ENCODE data around the gene ANK2. TPM values are rescaled to one million over a fixed set of nuclear protein-coding genes. Genes with fewer than 3 reads are reported as not detected.

Gene ANK2
- total RNA-seq, 1 donor from 2014 or later: 58.3 TPM

DNA sequence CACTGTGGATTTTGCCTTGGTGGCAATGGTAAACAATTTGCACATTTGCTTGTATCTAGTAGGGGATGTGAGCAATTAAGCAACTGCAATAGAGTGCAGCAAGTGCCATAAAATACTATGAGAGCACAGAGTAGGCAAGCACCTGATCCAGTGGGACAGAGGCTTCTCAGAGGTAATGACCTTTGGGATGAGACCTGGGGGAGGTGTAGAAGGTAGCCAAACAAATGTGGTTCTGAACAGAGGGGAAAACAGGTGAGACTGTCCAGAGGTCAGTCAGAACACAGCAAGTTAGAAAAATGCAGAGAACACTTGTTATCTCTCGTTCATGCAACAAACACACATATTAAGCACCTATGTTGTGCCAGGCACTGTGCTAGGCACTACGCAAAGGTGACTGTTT is 21.4 kb upstream of the ANK2 start:
- H3K9me3 Mint-ChIP-seq: no peaks in the 10 kb centered on the region
- H3K27ac Mint-ChIP-seq (ENCODE audit: unreplicated experiment): no peak overlapping the region
- H3K4me3 Mint-ChIP-seq: no peak overlapping the region
- H3K4me1 Mint-ChIP-seq: peaks cover 7% of the 10 kb centered on the region
- no peaks in the 10 kb centered on the region for H3K36me3 Mint-ChIP-seq (ENCODE audit: low read depth)
- TF ChIP-seq, protein P1, sequence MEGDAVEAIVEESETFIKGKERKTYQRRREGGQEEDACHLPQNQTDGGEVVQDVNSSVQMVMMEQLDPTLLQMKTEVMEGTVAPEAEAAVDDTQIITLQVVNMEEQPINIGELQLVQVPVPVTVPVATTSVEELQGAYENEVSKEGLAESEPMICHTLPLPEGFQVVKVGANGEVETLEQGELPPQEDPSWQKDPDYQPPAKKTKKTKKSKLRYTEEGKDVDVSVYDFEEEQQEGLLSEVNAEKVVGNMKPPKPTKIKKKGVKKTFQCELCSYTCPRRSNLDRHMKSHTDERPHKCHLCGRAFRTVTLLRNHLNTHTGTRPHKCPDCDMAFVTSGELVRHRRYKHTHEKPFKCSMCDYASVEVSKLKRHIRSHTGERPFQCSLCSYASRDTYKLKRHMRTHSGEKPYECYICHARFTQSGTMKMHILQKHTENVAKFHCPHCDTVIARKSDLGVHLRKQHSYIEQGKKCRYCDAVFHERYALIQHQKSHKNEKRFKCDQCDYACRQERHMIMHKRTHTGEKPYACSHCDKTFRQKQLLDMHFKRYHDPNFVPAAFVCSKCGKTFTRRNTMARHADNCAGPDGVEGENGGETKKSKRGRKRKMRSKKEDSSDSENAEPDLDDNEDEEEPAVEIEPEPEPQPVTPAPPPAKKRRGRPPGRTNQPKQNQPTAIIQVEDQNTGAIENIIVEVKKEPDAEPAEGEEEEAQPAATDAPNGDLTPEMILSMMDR (conservative IDR thresholded peaks at IDR 0.05): no peak
- no peak for DNase-seq (ENCODE audit: low read depth, low spot score)
- H3K27me3 Mint-ChIP-seq (ENCODE audit: low read depth): no peaks in the 10 kb centered on the region

- Mint-ChIP-seq H3K4me3 (no peak overlapping the region), H3K9me3 (no peaks in the 10 kb centered on the region), H3K27ac (ENCODE audit: unreplicated experiment) (no peak overlapping the region), H3K27me3 (ENCODE audit: low read depth) (no peaks in the 10 kb centered on the region), H3K36me3 (ENCODE audit: low read depth) (no peaks in the 10 kb centered on the region), H3K4me1 (peaks cover 7% of the 10 kb centered on the region)
- DNase-seq (ENCODE audit: low read depth, low spot score): no peak
- TF ChIP-seq, protein P1 (conservative IDR thresholded peaks at IDR 0.05): no peak
Observed at GRCh38 chr4:113031212-113031611, 18.2 kb upstream of the ANK2 start.

GRCh38 chr4:113040793-113041192 is 8.7 kb upstream of the ANK2 start:
- H3K9me3 Mint-ChIP-seq: peaks cover 14% of the 10 kb centered on the region
- TF ChIP-seq, protein P1 (conservative IDR thresholded peaks at IDR 0.05): no peak
- no peak overlapping the region for H3K27ac Mint-ChIP-seq (ENCODE audit: unreplicated experiment)
- peaks cover 13% of the 10 kb centered on the region for H3K36me3 Mint-ChIP-seq (ENCODE audit: low read depth)
- no peaks in the 10 kb centered on the region for H3K27me3 Mint-ChIP-seq (ENCODE audit: low read depth)
- H3K4me1 Mint-ChIP-seq: peaks cover 12% of the 10 kb centered on the region
- H3K4me3 Mint-ChIP-seq: no peak overlapping the region
- DNase-seq (ENCODE audit: low read depth, low spot score): no peak

DNA sequence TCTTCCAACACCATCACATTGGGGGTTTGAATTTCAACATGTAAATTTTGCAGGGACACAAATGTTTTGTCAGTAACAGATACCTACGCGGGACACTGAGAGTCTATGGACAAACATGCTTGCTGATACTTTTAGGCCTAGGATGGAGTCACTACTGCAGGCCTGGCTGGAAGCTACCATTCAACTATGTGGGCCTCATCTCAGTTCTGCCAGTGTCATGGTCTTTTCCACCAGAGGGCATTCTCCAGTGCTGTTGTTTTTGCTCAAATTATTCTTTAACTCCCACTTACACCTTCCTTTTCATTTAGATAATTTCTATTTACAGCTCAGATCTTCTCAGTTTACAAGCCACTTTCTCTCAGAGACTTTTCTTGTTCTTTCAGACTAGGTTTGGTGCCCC is 7.0 kb upstream of the ANK2 start:
- peaks cover 13% of the 10 kb centered on the region for H3K36me3 Mint-ChIP-seq (ENCODE audit: low read depth)
- peaks cover 11% of the 10 kb centered on the region for H3K9me3 Mint-ChIP-seq
- TF ChIP-seq, protein P1 (conservative IDR thresholded peaks at IDR 0.05): no peak
- DNase-seq (ENCODE audit: low read depth, low spot score): no peak
- peaks cover 12% of the 10 kb centered on the region for H3K4me1 Mint-ChIP-seq
- no peak overlapping the region for H3K4me3 Mint-ChIP-seq
- no peaks in the 10 kb centered on the region for H3K27me3 Mint-ChIP-seq (ENCODE audit: low read depth)
- H3K27ac Mint-ChIP-seq (ENCODE audit: unreplicated experiment): no peak overlapping the region

DNA sequence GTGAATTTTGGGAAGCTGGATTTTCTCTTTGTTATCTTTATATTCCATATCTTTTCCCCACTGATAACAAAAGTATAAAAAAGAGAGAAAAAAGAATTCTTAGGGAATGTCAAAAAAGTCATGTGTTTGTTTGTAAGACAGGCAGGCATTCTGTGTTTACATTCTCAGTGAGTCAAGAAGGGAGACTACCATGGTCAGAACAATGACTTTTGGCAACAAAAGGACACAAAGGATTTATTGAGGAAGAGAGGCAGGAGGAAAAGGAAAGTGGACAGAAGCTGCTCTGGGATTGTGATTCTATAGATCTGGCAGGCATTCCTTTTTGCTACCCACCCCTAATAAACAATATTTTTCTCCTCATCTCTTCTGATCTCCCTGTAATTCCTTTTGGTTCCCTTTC is 5.9 kb upstream of the ANK2 start:
- Mint-ChIP-seq H3K4me1 (peaks cover 12% of the 10 kb centered on the region), H3K9me3 (peaks cover 11% of the 10 kb centered on the region), H3K27me3 (ENCODE audit: low read depth) (no peaks in the 10 kb centered on the region), H3K4me3 (no peak overlapping the region), H3K36me3 (ENCODE audit: low read depth) (peaks cover 11% of the 10 kb centered on the region), H3K27ac (ENCODE audit: unreplicated experiment) (no peak overlapping the region)
- no peak for DNase-seq (ENCODE audit: low read depth, low spot score)
- TF ChIP-seq, protein P1 (conservative IDR thresholded peaks at IDR 0.05): no peak

DNA sequence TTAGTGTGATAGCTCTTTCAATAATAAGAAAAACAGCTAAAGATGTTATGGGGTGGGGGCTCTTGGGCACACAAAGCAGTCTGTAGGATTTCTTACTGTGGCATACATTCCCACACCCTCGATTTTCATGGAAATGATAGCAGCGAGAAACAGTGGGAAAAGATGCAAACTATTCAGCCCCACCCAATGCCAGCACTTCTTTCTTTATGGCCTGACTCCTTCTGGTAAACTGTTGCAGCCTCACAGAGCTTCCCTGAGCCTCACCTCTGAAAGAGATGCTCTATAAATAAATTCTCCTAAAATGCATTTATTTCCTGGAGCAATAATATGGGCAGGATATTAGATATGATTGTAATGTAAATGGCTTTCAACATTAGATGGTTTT is 910 bp downstream of the ANK2 start:
- TF ChIP-seq, protein P1 (conservative IDR thresholded peaks at IDR 0.05): no peak
- Mint-ChIP-seq H3K27me3 (ENCODE audit: low read depth) (no peaks in the 10 kb centered on the region), H3K36me3 (ENCODE audit: low read depth) (peaks cover 3% of the 10 kb centered on the region), H3K4me3 (peak overlapping the region; percentile 6), H3K9me3 (peaks cover 2% of the 10 kb centered on the region), H3K4me1 (no peaks in the 10 kb centered on the region), H3K27ac (ENCODE audit: unreplicated experiment) (no peak overlapping the region)
- DNase-seq (ENCODE audit: low read depth, low spot score): no peak
